Hepatocyte (in vitro differentiated cells): ENCODE measurements around the gene TGM2.

Experiments used
- CTCF ChIP-seq: fragments of 200-600 bp; sonication (generic); IDR thresholded peaks from 2 replicates; pipeline ENCODE4 v1.5.1; 2016; ENCODE audit warnings: antibody characterized with exemption, mild to moderate bottlenecking; ENCODE audit not compliant: poor library complexity
- EZH2 ChIP-seq: fragments of 200-600 bp; sonication (generic); IDR thresholded peaks from 2 replicates; pipeline ENCODE4 v1.6.1; 2016; ENCODE audit warnings: antibody characterized with exemption, mild to moderate bottlenecking, borderline replicate concordance
- EZH2phosphoT487 ChIP-seq: fragments of 200-600 bp; sonication (generic); IDR thresholded peaks from one replicate; pipeline ENCODE4 v1.6.1; 2018; ENCODE audit warnings: antibody characterized with exemption, mild to moderate bottlenecking, low read depth, moderate library complexity; ENCODE audit not compliant: unreplicated experiment, severe bottlenecking

GRCh38 chr20:38202153-38202981, 37.3 kb upstream of the TGM2 start:
- no peak for TF ChIP-seq CTCF
- no peak for TF ChIP-seq EZH2phosphoT487
- no peak for TF ChIP-seq EZH2
